Measurements from ENCODE around the gene IFITM1.

DNA sequence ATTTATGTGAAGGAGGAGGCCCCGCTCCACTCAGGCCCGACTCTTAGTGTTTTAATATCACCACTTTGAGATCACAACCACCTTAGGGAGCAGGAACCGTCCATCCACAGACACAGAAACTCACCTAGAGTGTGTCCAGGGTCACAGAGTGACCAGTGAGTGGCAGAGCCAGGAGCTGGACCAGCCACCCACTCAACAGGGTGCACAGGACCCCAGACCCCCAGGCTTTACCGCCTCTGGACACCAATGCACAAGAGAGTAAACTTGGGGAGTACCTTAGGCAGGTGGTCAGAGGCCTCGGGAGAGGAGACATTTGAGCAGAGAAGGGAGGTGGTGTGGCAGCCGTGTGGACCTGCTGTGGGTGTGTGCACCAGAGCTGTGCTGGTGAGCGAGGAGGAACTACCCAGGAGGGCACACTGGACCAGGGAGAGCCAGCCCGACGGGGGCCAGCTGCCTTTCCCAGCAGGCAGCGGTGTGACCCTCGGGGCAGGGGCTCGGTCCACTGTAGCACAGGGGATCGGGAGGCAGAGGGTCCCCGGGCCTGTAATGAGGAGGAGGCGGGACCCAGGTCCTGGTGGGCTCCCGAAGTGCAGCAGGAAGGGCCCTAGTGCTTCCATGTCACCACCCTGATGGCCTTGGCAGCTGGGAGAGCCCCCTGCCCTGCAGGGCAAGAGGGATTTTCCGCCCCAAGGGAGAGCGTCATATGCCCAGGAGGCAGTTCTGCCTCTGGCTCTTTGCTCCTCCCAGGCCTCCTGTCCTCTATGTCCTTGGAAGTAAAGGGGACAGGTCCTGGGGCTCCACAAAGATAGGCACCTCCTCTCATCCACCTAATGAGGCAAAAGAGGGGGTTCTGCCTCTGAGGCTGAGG lies 43.2 kb upstream of the IFITM1 start:
- TF ChIP-seq, protein P1, sequence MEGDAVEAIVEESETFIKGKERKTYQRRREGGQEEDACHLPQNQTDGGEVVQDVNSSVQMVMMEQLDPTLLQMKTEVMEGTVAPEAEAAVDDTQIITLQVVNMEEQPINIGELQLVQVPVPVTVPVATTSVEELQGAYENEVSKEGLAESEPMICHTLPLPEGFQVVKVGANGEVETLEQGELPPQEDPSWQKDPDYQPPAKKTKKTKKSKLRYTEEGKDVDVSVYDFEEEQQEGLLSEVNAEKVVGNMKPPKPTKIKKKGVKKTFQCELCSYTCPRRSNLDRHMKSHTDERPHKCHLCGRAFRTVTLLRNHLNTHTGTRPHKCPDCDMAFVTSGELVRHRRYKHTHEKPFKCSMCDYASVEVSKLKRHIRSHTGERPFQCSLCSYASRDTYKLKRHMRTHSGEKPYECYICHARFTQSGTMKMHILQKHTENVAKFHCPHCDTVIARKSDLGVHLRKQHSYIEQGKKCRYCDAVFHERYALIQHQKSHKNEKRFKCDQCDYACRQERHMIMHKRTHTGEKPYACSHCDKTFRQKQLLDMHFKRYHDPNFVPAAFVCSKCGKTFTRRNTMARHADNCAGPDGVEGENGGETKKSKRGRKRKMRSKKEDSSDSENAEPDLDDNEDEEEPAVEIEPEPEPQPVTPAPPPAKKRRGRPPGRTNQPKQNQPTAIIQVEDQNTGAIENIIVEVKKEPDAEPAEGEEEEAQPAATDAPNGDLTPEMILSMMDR (IDR thresholded peaks at IDR 0.05; ENCODE audit: low read depth, low read length, missing input control): no peak
- TF ChIP-seq, protein P2, sequence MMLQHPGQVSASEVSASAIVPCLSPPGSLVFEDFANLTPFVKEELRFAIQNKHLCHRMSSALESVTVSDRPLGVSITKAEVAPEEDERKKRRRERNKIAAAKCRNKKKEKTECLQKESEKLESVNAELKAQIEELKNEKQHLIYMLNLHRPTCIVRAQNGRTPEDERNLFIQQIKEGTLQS (IDR thresholded peaks at IDR 0.05): no peak
- TF ChIP-seq SP1 (IDR thresholded peaks at IDR 0.05): no peak
- TF ChIP-seq, protein P3, sequence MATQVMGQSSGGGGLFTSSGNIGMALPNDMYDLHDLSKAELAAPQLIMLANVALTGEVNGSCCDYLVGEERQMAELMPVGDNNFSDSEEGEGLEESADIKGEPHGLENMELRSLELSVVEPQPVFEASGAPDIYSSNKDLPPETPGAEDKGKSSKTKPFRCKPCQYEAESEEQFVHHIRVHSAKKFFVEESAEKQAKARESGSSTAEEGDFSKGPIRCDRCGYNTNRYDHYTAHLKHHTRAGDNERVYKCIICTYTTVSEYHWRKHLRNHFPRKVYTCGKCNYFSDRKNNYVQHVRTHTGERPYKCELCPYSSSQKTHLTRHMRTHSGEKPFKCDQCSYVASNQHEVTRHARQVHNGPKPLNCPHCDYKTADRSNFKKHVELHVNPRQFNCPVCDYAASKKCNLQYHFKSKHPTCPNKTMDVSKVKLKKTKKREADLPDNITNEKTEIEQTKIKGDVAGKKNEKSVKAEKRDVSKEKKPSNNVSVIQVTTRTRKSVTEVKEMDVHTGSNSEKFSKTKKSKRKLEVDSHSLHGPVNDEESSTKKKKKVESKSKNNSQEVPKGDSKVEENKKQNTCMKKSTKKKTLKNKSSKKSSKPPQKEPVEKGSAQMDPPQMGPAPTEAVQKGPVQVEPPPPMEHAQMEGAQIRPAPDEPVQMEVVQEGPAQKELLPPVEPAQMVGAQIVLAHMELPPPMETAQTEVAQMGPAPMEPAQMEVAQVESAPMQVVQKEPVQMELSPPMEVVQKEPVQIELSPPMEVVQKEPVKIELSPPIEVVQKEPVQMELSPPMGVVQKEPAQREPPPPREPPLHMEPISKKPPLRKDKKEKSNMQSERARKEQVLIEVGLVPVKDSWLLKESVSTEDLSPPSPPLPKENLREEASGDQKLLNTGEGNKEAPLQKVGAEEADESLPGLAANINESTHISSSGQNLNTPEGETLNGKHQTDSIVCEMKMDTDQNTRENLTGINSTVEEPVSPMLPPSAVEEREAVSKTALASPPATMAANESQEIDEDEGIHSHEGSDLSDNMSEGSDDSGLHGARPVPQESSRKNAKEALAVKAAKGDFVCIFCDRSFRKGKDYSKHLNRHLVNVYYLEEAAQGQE (IDR thresholded peaks at IDR 0.05): no peak
